GM19025 (cell line): ENCODE results near the gene TPSD1.
"Not testable (repeated sequence)": the region's sequence is repeated elsewhere in the genome, so short reads cannot be mapped to it uniquely, and the experiment has no call there.

Experiments used
- ATAC-seq: cut with Tn5 transposase; IDR thresholded peaks from one replicate; pipeline ENCODE4 v1.9.1; 2021; ENCODE audit warnings: mild to moderate bottlenecking, low read depth, moderate library complexity; ENCODE audit not compliant: unreplicated experiment

The TPSD1 gene

DNA sequence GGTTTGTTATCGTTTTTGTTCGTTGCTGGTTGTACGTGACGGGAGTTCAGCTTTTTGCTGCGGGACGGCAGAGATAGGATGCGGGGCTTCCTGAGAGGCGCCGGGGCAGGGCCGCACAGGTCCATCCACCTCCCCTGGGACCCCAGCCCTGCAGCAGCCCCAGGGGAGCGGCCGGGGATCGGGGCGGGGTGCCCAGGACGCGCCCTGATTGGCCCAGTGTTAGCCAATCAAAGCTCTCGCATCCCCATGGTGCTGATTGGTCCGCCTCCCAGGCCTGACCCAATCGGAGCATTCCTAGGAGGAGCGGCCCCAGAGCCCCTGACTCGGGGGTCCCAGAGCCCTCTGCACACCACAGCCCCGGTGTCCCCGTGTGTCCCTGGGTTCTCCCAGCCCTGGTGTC, 17.0 kb upstream of the TPSD1 start:
- ATAC-seq = not testable (repeated sequence)

DNA sequence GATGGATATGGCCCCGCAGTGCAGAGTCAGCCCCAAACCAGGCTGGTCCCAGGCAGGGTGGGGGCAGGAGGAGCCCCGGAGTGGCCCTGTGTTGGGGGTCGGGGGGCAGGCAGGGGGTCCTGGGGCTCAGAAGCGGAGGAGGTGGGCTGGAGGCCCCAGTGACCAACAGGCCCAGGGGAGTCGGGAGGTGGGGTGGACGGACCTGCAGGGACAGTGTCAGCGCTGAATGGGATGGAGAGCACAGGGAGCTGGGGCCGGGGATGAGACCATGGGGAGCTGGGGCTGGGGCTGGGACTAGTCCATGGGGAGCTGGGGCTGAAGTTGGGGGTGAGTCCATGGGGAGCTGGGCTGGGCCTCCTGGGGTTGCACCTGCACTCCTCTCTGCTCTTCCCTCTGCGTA, 16.3 kb upstream of the TPSD1 start:
- not testable (repeated sequence) for ATAC-seq

- ATAC-seq = not testable (repeated sequence)
These were observed 15.4 kb upstream of the TPSD1 start, which contains the start of gene TPSAB1 for GRCh38 chr16:1240436-1240835. TPSAB1 (plus strand) TSS chr16:1240705; CDS start chr16:1240939, 234 bp downstream.

DNA sequence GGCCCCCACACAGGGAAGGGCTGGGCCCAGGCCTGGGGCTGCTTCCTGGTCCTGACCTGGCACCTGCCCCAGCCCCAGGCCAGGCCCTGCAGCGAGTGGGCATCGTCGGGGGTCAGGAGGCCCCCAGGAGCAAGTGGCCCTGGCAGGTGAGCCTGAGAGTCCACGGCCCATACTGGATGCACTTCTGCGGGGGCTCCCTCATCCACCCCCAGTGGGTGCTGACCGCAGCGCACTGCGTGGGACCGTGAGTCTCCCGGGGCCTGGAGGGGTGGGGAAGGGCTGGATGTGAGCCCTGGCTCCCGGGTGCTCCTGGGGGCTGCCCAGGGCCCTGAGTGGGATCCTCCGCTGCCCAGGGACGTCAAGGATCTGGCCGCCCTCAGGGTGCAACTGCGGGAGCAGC, 14.8 kb upstream of the TPSD1 start:
- not testable (repeated sequence) for ATAC-seq

GRCh38 chr16:1243363-1243762, 12.5 kb upstream of the TPSD1 start:
- ATAC-seq = not testable (repeated sequence)

DNA sequence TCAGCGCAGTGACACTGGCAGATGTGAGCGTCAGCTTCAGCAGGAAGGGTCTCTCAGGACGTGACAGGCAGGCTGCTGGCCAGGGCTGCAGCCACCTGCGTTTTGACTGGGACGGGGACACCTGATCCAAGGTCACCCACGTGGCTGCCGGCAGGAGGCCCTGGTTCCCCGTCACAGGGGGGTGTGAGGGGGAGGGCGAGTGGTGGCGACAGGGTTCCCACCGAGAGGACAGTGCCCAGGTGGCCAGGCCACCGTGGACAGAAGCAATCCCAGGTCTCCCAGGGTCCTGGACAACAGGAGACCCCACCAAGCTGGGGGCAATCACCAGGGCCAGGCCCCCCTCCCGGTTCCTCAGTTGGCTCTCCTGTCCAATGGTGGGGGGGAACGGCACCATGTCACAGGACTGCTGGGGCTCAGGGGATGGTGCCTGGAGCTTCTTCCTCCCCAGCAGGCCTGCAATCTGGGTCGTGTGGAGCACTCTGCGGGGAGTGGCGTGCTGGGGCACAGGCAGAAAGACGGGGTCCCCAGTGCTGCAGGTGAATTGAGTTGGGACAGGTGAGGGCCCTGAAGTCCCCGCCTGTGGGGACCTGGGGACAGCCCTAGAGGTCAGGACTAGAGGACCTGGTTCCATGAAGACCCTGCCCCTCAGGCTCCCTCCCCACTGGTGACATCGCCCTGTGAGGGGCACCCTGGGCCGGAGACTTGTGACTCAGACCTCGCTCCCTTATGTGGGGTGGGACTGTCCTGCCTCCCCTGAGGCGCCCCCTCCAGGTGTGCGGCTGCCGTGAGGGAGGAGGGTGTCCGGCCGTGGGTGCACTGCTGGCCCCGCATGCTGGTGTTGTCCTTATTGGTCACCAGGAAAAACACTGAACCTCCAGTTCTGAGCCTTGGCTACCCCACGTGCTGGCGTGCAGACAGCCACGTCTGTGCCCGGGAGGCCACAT, 11.7 kb upstream of the TPSD1 start:
- not testable (repeated sequence) for ATAC-seq

- ATAC-seq = no peak
These were observed 11.0 kb upstream of the TPSD1 start for GRCh38 chr16:1244881-1245280.

- no peak for ATAC-seq
These were observed 10.3 kb upstream of the TPSD1 start for GRCh38 chr16:1245452-1246020.

DNA sequence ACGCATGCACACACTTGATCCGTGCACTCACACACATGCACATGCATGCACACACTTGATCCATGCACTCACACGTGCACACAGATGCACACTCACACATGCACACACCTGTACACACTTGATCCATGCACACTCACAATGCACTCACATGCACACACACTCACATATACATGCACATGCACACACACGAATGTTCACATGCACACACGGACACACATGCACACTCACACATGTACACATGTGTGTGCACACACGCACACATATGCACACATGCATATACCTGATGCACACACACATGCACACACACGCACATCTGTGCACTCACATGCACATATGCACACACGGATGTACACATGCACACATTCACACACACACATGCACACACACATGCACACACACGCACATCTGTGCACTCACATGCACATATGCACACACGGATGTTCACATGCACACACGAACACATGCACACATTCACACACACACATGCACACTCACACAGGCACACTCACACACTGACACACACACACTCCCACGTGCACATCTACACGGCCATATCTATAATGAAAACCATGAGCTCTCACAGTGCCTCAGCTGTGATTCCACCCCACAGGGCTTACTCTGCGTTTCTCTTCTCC, 7.8 kb upstream of the TPSD1 start:
- not testable (repeated sequence) for ATAC-seq

GRCh38 chr16:1249031-1249755, 6.7 kb upstream of the TPSD1 start:
- not testable (repeated sequence) for ATAC-seq

GRCh38 chr16:1253701-1254364, 2.0 kb upstream of the TPSD1 start:
- not testable (repeated sequence) for ATAC-seq

GRCh38 chr16:1254821-1255220, 1.0 kb upstream of the TPSD1 start:
- not testable (repeated sequence) for ATAC-seq

DNA sequence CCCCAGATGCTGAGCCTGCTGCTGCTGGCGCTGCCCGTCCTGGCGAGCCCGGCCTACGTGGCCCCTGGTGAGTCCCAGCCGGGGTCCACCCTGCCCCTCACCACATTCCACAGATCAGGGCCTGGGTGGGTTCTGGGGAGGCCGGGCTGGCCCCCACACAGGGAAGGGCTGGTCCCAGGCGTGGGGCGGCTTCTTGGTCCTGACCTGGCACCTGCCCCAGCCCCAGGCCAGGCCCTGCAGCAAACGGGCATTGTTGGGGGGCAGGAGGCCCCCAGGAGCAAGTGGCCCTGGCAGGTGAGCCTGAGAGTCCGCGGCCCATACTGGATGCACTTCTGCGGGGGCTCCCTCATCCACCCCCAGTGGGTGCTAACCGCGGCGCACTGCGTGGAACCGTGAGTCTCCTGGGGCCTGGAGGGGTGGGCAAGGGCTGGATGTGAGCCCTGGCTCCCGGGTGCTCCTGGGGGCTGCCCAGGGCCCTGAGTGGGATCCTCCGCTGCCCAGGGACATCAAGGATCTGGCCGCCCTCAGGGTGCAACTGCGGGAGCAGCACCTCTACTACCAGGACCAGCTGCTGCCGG, 516 bp downstream of the TPSD1 start:
- ATAC-seq = not testable (repeated sequence)

DNA sequence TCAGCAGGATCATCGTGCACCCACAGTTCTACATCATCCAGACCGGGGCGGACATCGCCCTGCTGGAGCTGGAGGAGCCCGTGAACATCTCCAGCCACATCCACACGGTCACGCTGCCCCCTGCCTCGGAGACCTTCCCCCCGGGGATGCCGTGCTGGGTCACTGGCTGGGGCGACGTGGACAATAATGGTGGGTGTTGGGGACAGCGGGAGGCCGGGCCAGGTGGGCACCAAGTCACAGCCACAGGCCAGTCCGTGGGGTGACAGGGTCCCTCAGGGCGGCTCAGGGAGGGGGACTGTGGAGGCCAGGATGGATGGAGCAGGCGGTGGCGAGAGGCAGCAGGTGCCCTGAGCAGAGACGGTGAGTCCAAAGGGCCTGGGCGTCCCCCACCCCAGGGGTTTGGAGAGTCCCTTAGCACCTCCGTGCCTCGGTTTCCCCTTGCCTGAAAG, 1.0 kb downstream of the TPSD1 start:
- ATAC-seq = no peak

GRCh38 chr16:1257561-1258224, 1.8 kb downstream of the TPSD1 start:
- no peak for ATAC-seq

DNA sequence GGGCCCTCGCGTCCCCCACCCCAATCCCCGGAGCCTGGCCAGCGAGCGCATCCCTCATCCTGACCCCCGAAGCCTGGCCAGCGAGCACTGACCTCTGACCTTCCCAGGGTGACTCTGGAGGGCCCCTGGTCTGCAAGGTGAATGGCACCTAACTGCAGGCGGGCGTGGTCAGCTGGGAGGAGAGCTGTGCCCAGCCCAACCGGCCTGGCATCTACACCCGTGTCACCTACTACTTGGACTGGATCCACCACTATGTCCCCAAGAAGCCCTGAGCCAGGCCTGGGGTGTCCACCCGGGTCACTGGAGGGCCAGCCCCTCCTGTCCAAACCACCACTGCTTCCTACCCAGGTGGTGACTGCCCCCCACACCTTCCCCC, 2.3 kb downstream of the TPSD1 start:
- ATAC-seq = no peak

- no peak for ATAC-seq
These were observed 3.3 kb downstream of the TPSD1 start for GRCh38 chr16:1258906-1259759.

DNA sequence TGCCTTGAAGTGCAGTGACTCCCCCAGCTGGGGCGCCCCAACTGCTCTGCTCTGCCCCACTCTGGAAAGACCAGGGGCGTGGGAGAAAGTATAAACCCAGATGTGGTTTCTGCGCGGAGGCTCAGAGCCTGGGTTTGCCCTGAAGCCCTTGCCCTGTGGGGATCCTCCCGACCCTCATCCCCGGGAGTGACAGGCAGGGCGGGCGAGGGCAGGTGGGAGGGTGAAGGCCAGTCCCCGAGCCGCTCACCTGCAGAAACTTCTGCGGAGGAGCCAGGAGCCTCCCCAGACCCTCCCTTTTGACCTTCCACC, 3.8 kb downstream of the TPSD1 start:
- ATAC-seq = no peak
